ENCODE data around the gene RPL31. TPM values are rescaled to one million over a fixed set of nuclear protein-coding genes. Genes with fewer than 3 reads are reported as not detected.
"Not testable (repeated sequence)": the region's sequence is repeated elsewhere in the genome, so short reads cannot be mapped to it uniquely, and the experiment has no call there.

Gene RPL31
- total RNA-seq, 2 experiments from 2014 or later, result 1,356 to 1,364 TPM

- CTCF ChIA-PET, result no interaction called here
Observed at GRCh38 chr2:101047075-101047766, 45.1 kb downstream of the RPL31 start.

GRCh38 chr2:101047774-101048173, 45.7 kb downstream of the RPL31 start:
- Mint-ChIP-seq H3K4me1 (no peaks in the 10 kb centered on the region), H3K27me3 (peaks cover 7% of the 10 kb centered on the region), H3K27ac (no peak overlapping the region), H3K4me3 (no peak overlapping the region), H3K36me3 (ENCODE audit: low read depth) (no peaks in the 10 kb centered on the region), H3K9me3 (no peaks in the 10 kb centered on the region)
- POLR2A ChIA-PET, result no interaction called here
- CTCF ChIA-PET, result interaction anchor here (0.6 kb wide), 1 partner anchor 759 kb away, joined by 3 read pairs; no protein-coding TSS in a partner anchor
- no peak for DNase-seq

More at GRCh38 chr2:101047075-101047766, 45.1 kb downstream of the RPL31 start:
- Mint-ChIP-seq H3K27me3 (peaks cover 6% of the 10 kb centered on the region), H3K27ac (no peak overlapping the region), H3K9me3 (no peaks in the 10 kb centered on the region), H3K4me3 (no peak overlapping the region), H3K36me3 (ENCODE audit: low read depth) (no peaks in the 10 kb centered on the region), H3K4me1 (no peaks in the 10 kb centered on the region)
- no peak for DNase-seq
- POLR2A ChIA-PET, result no interaction called here

GRCh38 chr2:101048756-101049155, 46.7 kb downstream of the RPL31 start:
- ChIA-PET CTCF (no interaction called here), POLR2A (no interaction called here)
- no peaks in the 10 kb centered on the region for H3K9me3 Mint-ChIP-seq
- DNase-seq, result no peak
- no peaks in the 10 kb centered on the region for H3K36me3 Mint-ChIP-seq (ENCODE audit: low read depth)
- H3K4me1 Mint-ChIP-seq, result no peaks in the 10 kb centered on the region
- H3K27ac Mint-ChIP-seq, result no peak overlapping the region
- H3K4me3 Mint-ChIP-seq, result no peak overlapping the region
- peaks cover 9% of the 10 kb centered on the region for H3K27me3 Mint-ChIP-seq

GRCh38 chr2:101050886-101051285, 48.8 kb downstream of the RPL31 start:
- H3K27ac Mint-ChIP-seq; H3K36me3 Mint-ChIP-seq (ENCODE audit: low read depth); DNase-seq; H3K9me3 Mint-ChIP-seq; CTCF ChIA-PET; H3K4me3 Mint-ChIP-seq; H3K27me3 Mint-ChIP-seq; H3K4me1 Mint-ChIP-seq; POLR2A ChIA-PET: not testable (repeated sequence)

GRCh38 chr2:101052147-101052546, 50.1 kb downstream of the RPL31 start:
- peaks cover 6% of the 10 kb centered on the region for H3K27me3 Mint-ChIP-seq
- no peaks in the 10 kb centered on the region for H3K9me3 Mint-ChIP-seq
- no peak overlapping the region for H3K4me3 Mint-ChIP-seq
- no peak for DNase-seq
- ChIA-PET POLR2A (no interaction called here), CTCF (no interaction called here)
- H3K36me3 Mint-ChIP-seq (ENCODE audit: low read depth), result no peaks in the 10 kb centered on the region
- H3K4me1 Mint-ChIP-seq, result no peaks in the 10 kb centered on the region
- no peak overlapping the region for H3K27ac Mint-ChIP-seq

- Mint-ChIP-seq H3K4me3 (no peak overlapping the region), H3K4me1 (no peaks in the 10 kb centered on the region), H3K9me3 (no peaks in the 10 kb centered on the region), H3K36me3 (ENCODE audit: low read depth) (no peaks in the 10 kb centered on the region), H3K27ac (no peak overlapping the region), H3K27me3 (peaks cover 6% of the 10 kb centered on the region)
- CTCF ChIA-PET, result no interaction called here
- POLR2A ChIA-PET, result no interaction called here
- DNase-seq, result no peak
Observed at GRCh38 chr2:101053117-101053516, 51.0 kb downstream of the RPL31 start.

Other genes starting within 250 kb of the RPL31 start
- gene NPAS2, start 182.2 kb upstream of the RPL31 start, total RNA-seq, result 1 to 10 TPM in 1 of 2 experiments, under 1 TPM in 1; 0.55 to 1.4 TPM
- under 1 TPM; 0.58 to 0.63 TPM for gene TBC1D8, start 149.1 kb downstream of the RPL31 start, total RNA-seq